C4-2B (cell line): ENCODE data around the gene TTC12.

ENCODE experiments used
- H3K27ac ChIP-seq: fragments of 450-650 bp; 2 replicates; pipeline ENCODE4 v1.5.1; 2017
- CTCF ChIP-seq: fragments of 450-650 bp; conservative IDR thresholded peaks from 2 replicates; pipeline ENCODE4 v1.5.1; 2017; ENCODE audit warnings: mild to moderate bottlenecking
- ZFX ChIP-seq: fragments of 450-650 bp; IDR thresholded peaks from 2 replicates; pipeline ENCODE4 v1.6.1; 2017

Gene TTC12

GRCh38 chr11:113411536-113411935 lies 97.2 kb downstream of the TTC12 start:
- no peak overlapping the region for H3K27ac ChIP-seq
- TF ChIP-seq ZFX: no peak

GRCh38 chr11:113412675-113413074 lies 98.3 kb downstream of the TTC12 start:
- TF ChIP-seq CTCF: no peak
- TF ChIP-seq ZFX: no peak
- H3K27ac ChIP-seq: no peak overlapping the region

- TF ChIP-seq ZFX (no peak), CTCF (no peak)
- no peak overlapping the region for H3K27ac ChIP-seq
Measured at GRCh38 chr11:113415343-113415742, 101.0 kb downstream of the TTC12 start.
